ENCODE data around the gene FGF10. TPM values are rescaled to one million over a fixed set of nuclear protein-coding genes. Genes with fewer than 3 reads are reported as not detected.

The FGF10 gene
- total RNA-seq (not detected), polyA plus RNA-seq (not detected), total RNA-seq (0 reads per million in 6 experiments)

DNA sequence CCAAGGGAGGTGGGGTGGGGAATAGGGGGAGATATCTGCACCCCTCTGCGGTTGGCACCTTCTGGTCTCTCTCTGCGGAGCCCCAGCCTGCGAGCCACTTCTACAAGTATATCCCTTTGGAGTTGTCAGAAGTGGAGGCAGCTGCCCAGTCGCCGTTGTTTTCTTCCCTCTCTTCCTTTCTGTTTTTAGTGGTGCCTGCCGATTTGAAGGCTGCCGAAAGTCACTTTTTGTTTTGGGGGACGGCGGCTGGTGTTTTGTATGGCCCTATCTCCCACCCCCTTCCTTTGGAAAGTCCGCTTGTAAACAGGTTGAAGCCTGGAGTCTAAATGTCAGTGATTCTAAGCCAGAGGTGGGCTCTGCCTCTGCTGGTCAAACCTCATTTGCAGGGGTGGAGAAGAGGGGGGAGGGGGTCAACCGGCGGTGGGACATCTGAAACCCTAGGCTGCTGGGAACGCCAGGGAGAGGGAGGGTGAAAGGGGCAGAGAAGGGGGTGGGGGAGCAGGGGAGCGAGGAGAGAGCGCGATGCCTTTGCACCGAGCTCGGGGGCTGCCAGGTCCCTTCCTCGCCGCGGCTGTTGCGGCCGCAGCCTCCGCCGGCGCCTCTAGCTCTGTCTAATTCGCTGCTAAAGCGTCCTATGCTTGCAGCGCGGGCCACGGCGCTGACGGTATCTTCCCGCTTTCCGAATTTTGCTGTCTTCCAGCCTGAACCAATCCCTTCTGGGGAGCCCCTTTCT lies at the start of gene FGF10:
FGF10 (minus strand) TSS at position 331 of the 733 bp plus-strand sequence. CDS start 738 bp downstream, outside the sequence.
- peak in 1 of 2 donors; percentile 12 for ATAC-seq
- H3K27me3 Mint-ChIP-seq = peaks cover 28 to 69% (median 41%) of the 10 kb centered on the region in 5 donors

DNA sequence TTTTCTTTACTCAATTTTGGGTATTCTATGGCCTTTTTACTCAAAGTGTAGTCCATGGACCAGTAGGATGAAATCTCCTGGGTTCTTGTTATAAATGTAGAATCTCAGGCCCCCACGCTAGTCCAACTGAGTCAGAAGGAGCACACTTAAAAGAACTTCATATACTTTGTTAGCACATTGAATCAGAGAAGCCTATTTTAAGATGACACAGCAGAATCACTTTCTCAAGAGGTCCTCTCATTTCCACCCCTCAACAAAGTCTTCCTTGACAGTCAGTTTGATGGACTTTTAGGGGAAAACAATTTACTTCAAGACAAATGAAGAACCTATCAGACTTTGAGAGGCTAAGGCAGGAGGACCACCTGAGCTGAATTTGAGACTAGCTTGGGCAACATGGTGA lies 37.7 kb upstream of the FGF10 start:
- POLR2A ChIA-PET = no interaction called here
- H3K4me3 Mint-ChIP-seq = no peak overlapping the region
- DNase-seq (no peak), ATAC-seq (no peak)
- H3K9me3 Mint-ChIP-seq = peaks cover 0 to 37% (median 5%) of the 10 kb centered on the region in 9 donors
- no peak overlapping the region for H3K27ac Mint-ChIP-seq
- no peaks in the 10 kb centered on the region for H3K4me1 Mint-ChIP-seq
- no peaks in the 10 kb centered on the region for H3K36me3 Mint-ChIP-seq
- no peaks in the 10 kb centered on the region for H3K27me3 Mint-ChIP-seq

More for the DNA sequence above, at the start of gene FGF10:
- Mint-ChIP-seq H3K4me1 (peaks cover 0 to 18% (median 11%) of the 10 kb centered on the region in 4 donors), H3K4me3 (peak within 1 kb of the TSS in 9 of 10 donors; percentile 6 to 76 (median 48)), H3K27ac (peak within 1 kb of the TSS in 1 of 10 donors; percentile 12), H3K9me3 (peaks cover 0 to 14% (median 3%) of the 10 kb centered on the region in 9 donors), H3K36me3 (peaks cover 0 to 9% (median 3%) of the 10 kb centered on the region in 3 donors)
- POLR2A ChIA-PET = no interaction called here
- no peak for DNase-seq

DNA sequence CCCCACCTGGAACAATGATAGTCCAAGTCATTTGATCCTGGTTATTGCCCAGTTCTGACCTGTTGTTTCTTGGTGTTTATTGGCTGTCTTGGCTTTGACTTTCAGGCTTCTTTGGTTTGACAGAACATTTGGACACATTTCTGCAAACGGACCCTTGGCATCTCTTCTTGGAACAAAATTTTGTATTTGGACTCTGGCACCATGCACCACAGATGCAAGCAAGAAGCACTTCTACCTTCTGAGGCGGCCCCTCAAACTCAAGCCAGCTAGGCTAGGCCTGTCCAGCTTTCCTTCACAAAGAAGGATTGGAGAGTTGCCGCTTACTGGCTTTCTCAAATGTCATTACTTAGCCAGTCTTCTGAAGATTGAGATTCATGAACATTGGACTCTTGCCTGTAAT lies 23.1 kb upstream of the FGF10 start:
- DNase-seq (no peak), ATAC-seq (no peak)
- Mint-ChIP-seq H3K4me3 (no peak overlapping the region), H3K27ac (no peak overlapping the region), H3K9me3 (peaks cover 0 to 46% (median 4%) of the 10 kb centered on the region in 9 donors), H3K36me3 (no peaks in the 10 kb centered on the region), H3K4me1 (no peaks in the 10 kb centered on the region), H3K27me3 (no peaks in the 10 kb centered on the region)
- POLR2A ChIA-PET = no interaction called here

DNA sequence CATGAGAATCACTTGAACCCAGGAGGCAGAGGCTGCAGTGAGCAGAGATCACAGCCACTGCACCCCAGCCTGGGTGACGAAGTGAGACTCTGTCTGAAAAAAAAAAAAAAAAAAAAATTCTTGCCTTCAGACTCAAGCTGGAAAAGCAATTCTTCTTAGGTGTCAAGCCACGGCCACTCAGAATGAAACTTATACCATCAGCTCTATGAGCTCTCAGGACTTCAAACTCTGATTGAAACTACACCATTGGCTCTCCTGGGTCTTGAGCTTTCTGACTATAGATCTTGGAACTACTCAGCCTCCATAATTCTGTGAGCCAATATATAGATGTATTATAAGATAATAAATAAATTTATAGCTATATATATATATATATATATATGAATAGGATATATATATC lies 12.9 kb upstream of the FGF10 start:
- H3K36me3 Mint-ChIP-seq = no peaks in the 10 kb centered on the region
- H3K27me3 Mint-ChIP-seq = no peaks in the 10 kb centered on the region
- peaks cover 0 to 12% (median 3%) of the 10 kb centered on the region in 9 donors for H3K9me3 Mint-ChIP-seq
- H3K27ac Mint-ChIP-seq = no peak overlapping the region
- ATAC-seq (no peak), DNase-seq (no peak)
- no peak overlapping the region for H3K4me3 Mint-ChIP-seq
- POLR2A ChIA-PET = no interaction called here
- no peaks in the 10 kb centered on the region for H3K4me1 Mint-ChIP-seq

DNA sequence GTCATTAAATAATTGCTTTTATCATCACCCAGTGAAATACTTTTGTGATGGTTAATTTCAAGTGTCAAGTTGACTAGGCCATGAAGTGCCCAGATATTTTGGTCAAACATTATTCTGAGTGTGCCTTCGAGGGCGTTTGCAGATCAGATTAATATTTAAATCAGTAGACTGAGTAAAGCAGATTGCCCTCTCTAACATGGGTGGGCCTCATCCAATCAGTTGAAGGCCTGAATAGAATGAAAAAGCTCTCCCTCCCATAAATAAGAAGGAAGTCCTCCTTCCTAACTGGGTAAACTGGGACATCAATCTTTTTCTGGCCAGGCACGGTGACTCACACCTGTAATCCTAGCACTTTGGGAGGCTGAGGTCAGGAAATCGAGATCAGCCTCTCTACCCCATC lies 12.4 kb upstream of the FGF10 start:
- H3K36me3 Mint-ChIP-seq = no peaks in the 10 kb centered on the region
- ATAC-seq = no peak
- no peaks in the 10 kb centered on the region for H3K27me3 Mint-ChIP-seq
- no peak for DNase-seq
- H3K27ac Mint-ChIP-seq = no peak overlapping the region
- H3K4me3 Mint-ChIP-seq = no peak overlapping the region
- peaks cover 0 to 12% (median 2%) of the 10 kb centered on the region in 9 donors for H3K9me3 Mint-ChIP-seq
- POLR2A ChIA-PET = no interaction called here
- H3K4me1 Mint-ChIP-seq = no peaks in the 10 kb centered on the region

DNA sequence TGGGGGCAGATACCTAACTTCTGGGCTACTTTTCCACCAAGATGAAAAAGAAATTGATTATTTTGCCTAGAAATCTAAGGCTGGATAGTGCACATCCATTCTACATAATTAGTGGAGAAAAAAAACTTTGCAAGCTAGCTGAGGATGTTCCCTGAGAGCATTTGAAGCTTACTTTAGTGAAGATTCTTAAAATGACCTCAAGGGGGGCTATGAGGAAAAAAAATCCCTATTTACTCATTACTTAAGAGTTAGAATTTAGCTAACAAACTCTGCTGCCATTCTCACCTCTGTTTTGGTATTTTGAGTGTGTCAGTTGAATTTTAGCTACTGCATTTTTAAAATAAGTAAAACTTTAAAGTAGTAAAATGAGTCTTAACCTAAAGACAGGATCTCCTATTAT lies 9.2 kb upstream of the FGF10 start:
- no peak overlapping the region for H3K27ac Mint-ChIP-seq
- POLR2A ChIA-PET = no interaction called here
- no peak overlapping the region for H3K4me3 Mint-ChIP-seq
- no peaks in the 10 kb centered on the region for H3K4me1 Mint-ChIP-seq
- ATAC-seq = no peak
- H3K36me3 Mint-ChIP-seq = no peaks in the 10 kb centered on the region
- peaks cover 0 to 4% (median 0%) of the 10 kb centered on the region in 5 donors for H3K27me3 Mint-ChIP-seq
- DNase-seq = no peak
- H3K9me3 Mint-ChIP-seq = peaks cover 0 to 8% (median 0%) of the 10 kb centered on the region in 9 donors

DNA sequence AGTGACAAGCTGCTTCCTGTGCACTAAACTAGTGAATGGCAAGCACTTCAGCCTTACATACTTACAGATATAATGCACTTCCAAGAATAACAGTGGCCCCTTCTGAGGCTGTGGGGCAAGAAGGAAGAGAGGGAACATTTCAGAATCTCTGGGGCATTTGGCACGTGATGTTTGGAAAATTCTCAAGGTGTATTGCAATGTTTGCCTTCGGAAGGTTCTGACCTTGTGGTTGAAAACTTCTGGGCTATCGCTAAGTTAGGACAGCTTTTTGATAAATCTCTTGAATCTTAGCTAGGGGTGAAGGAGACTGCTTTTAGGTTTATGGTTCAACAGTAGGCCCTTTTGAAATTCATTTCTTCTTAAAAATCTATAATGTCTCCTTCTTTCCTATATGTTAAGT lies 7.1 kb upstream of the FGF10 start:
- Mint-ChIP-seq H3K27ac (no peak overlapping the region), H3K27me3 (peaks cover 0 to 10% (median 7%) of the 10 kb centered on the region in 5 donors), H3K4me1 (no peaks in the 10 kb centered on the region), H3K36me3 (no peaks in the 10 kb centered on the region), H3K9me3 (peaks cover 0 to 4% (median 3%) of the 10 kb centered on the region in 9 donors), H3K4me3 (no peak overlapping the region)
- POLR2A ChIA-PET = no interaction called here
- DNase-seq (no peak), ATAC-seq (no peak)

DNA sequence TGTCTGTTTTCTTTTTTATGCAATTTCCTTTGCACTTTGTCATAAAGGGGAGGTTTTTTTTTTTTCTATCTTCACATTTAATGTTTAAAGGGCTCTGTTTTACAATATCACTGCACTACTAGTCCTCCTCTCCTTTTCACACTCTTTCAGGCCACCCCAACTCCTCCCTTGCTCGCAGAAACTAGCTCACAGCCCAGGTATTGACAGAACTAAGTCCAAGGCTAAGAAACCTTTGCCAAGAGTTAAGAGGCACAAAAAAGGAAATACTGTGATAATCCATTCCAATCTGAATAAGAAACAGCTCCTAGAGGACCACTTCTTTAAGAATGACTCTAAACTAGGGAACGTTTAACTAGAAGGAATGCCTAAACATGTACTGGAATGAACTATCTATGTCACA lies 1.1 kb upstream of the FGF10 start:
- Mint-ChIP-seq H3K9me3 (peaks cover 0 to 14% (median 3%) of the 10 kb centered on the region in 9 donors), H3K4me3 (peak overlapping the region in 1 of 10 donors; percentile 48), H3K36me3 (peaks cover 0 to 9% (median 3%) of the 10 kb centered on the region in 3 donors), H3K27me3 (peaks cover 28 to 58% (median 40%) of the 10 kb centered on the region in 5 donors), H3K4me1 (peaks cover 0 to 18% (median 11%) of the 10 kb centered on the region in 4 donors), H3K27ac (no peak overlapping the region)
- ATAC-seq (no peak), DNase-seq (no peak)
- POLR2A ChIA-PET = no interaction called here

DNA sequence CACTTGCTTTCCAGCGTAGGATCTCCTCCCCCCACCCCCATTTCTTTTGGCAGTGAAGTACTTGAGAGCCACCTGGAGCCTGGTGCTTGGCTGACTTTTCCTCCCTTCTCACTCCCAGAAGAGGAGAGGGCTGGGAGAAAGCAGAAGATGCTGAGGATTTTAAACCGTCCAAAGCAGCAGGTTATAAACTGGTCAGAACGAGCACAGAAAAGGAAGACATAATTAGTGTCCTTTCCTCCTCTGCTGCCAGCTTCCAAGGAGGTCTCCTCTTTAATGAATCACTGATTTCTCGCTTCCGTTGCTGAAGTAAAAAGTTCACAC lies 563 bp upstream of the FGF10 start:
- Mint-ChIP-seq H3K27me3 (peaks cover 28 to 64% (median 41%) of the 10 kb centered on the region in 5 donors), H3K4me1 (peaks cover 0 to 18% (median 11%) of the 10 kb centered on the region in 4 donors), H3K27ac (no peak overlapping the region), H3K4me3 (peak overlapping the region in 5 of 10 donors; percentile 23 to 49 (median 48)), H3K9me3 (peaks cover 0 to 14% (median 3%) of the 10 kb centered on the region in 9 donors), H3K36me3 (peaks cover 0 to 9% (median 3%) of the 10 kb centered on the region in 3 donors)
- ATAC-seq (no peak), DNase-seq (no peak)
- POLR2A ChIA-PET = no interaction called here

DNA sequence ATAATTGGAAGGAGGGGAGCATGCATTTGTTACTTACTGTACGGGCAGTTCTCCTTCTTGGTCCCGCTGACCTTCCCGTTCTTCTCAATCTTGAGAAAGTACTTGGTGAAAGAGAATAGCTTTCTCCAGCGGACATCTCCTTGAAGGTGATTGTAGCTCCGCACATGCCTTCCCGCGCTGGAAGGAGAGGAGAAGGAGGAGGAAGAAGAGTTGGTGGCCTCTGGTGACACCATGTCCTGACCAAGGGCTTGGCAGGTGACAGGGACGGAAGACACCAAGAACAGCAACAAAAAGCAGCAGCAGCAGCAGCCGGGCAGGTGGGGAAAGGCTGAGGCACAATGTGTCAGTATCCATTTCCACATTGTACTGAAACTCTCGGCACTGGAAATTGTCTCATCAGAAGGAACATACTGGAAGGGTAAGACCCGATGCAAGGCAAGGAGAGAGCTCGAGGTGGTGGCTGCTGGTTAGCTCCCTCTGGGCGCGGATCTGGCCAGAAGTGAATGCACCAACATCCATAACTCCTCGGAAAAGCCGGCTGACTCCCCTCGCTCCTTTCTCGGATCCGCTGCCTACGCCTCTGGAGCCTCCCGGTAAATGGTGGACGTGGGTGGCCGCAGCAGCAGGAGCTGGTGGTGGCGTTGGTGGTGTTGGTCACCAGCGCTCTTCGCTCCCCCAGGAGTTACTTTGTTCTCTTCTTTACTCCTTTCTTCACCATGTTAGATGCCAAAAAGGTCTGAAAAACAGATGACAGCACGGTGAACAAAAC lies 715 bp downstream of the FGF10 start:
- Mint-ChIP-seq H3K9me3 (peaks cover 0 to 14% (median 3%) of the 10 kb centered on the region in 9 donors), H3K36me3 (peaks cover 0 to 9% (median 3%) of the 10 kb centered on the region in 3 donors), H3K4me1 (peaks cover 0 to 18% (median 11%) of the 10 kb centered on the region in 4 donors), H3K27me3 (peaks cover 28 to 71% (median 40%) of the 10 kb centered on the region in 5 donors), H3K27ac (no peak overlapping the region), H3K4me3 (peak overlapping the region in 5 of 10 donors; percentile 18 to 71 (median 48))
- no peak for ATAC-seq
- no peak for DNase-seq
- POLR2A ChIA-PET = no interaction called here

DNA sequence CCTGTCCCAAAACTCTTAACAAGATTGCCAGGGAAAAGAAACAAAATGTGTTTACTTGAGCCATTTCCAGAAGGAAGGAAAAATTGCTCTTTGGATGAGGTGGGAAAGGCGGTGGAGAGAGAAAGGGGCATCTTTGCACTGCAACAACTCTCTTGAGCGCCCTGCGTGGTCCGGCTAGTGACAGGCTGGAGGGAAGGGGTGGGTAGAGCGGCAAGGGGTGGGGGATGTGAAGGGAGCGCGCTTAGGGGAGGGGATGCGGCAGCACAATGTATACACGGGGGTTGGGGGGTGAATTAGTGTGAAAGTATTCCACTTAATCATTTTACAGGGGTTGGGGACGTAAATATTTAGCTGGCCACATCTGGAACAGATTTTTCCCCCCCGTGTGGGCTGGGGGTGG lies 1.3 kb downstream of the FGF10 start:
- peaks cover 0 to 9% (median 3%) of the 10 kb centered on the region in 3 donors for H3K36me3 Mint-ChIP-seq
- DNase-seq = no peak

DNA sequence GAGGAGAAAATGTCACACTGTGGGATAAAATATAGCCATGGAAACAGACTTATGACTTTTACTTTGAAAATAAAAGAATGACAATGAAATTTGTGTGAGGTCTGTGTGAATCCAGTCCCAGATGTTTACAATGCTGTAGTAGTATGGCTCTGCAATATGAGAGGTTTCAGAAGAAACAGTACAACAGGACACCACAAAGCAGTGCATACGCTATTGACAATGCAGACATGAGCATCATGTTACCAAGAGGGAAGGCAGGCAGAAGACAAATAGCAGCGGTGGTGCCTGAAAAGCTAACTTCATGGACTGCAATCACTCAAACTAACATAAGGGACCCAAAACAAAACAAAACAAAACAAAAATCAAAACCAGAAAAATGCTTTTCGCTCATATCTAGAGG lies 1.8 kb downstream of the FGF10 start:
- peaks cover 0 to 14% (median 3%) of the 10 kb centered on the region in 9 donors for H3K9me3 Mint-ChIP-seq
- POLR2A ChIA-PET = no interaction called here
- no peak for DNase-seq
- no peak for ATAC-seq
- no peak overlapping the region for H3K27ac Mint-ChIP-seq
- H3K4me3 Mint-ChIP-seq = no peak overlapping the region
- H3K36me3 Mint-ChIP-seq = peaks cover 0 to 9% (median 3%) of the 10 kb centered on the region in 3 donors
- H3K27me3 Mint-ChIP-seq = peaks cover 28 to 71% (median 40%) of the 10 kb centered on the region in 5 donors
- H3K4me1 Mint-ChIP-seq = peaks cover 0 to 18% (median 11%) of the 10 kb centered on the region in 4 donors

More for the DNA sequence above, 1.3 kb downstream of the FGF10 start:
- H3K27ac Mint-ChIP-seq = no peak overlapping the region
- POLR2A ChIA-PET = no interaction called here
- peaks cover 0 to 14% (median 3%) of the 10 kb centered on the region in 9 donors for H3K9me3 Mint-ChIP-seq
- peak overlapping the region in 1 of 10 donors; percentile 45 for H3K4me3 Mint-ChIP-seq
- H3K4me1 Mint-ChIP-seq = peaks cover 0 to 18% (median 11%) of the 10 kb centered on the region in 4 donors
- no peak for ATAC-seq
- H3K27me3 Mint-ChIP-seq = peaks cover 28 to 71% (median 40%) of the 10 kb centered on the region in 5 donors
